GM21723 (cell line): ENCODE measurements around the gene P4HB.

Experiments
- ATAC-seq: cut with Tn5 transposase; IDR thresholded peaks from one replicate; pipeline ENCODE4 v1.9.1; 2021; ENCODE audit warnings: mild to moderate bottlenecking, moderate library complexity; ENCODE audit not compliant: unreplicated experiment

Gene P4HB

GRCh38 chr17:81813371-81813684 lies 47.0 kb downstream of the P4HB start:
- ATAC-seq, result no peak

GRCh38 chr17:81812571-81813370 lies 47.6 kb downstream of the P4HB start:
- no peak for ATAC-seq

- no peak for ATAC-seq
These were observed 48.4 kb downstream of the P4HB start for GRCh38 chr17:81811705-81812570.

- no peak for ATAC-seq
These were observed 49.2 kb downstream of the P4HB start for GRCh38 chr17:81810892-81811704.

- no peak for ATAC-seq
These were observed 49.9 kb downstream of the P4HB start for GRCh38 chr17:81810476-81810875.

- no peak for ATAC-seq
These were observed 50.8 kb downstream of the P4HB start for GRCh38 chr17:81809556-81809998.

GRCh38 chr17:81808778-81809555 lies 51.4 kb downstream of the P4HB start:
- ATAC-seq, result no peak

- no peak for ATAC-seq
These were observed 52.5 kb downstream of the P4HB start for GRCh38 chr17:81807839-81808238.

- no peak for ATAC-seq
These were observed 53.1 kb downstream of the P4HB start for GRCh38 chr17:81807210-81807719.

GRCh38 chr17:81806461-81807209 lies 53.7 kb downstream of the P4HB start:
- ATAC-seq, result no peak

- no peak for ATAC-seq
These were observed 54.5 kb downstream of the P4HB start for GRCh38 chr17:81805707-81806460.

GRCh38 chr17:81804559-81805399 lies 55.6 kb downstream of the P4HB start:
- ATAC-seq, result no peak

- ATAC-seq, result no peak
These were observed 56.4 kb downstream of the P4HB start, which contains the start of gene GCGR for GRCh38 chr17:81803728-81804558. Gene GCGR (plus strand): TSS chr17:81804150. CDS start chr17:81809019, 4,869 bp downstream.

- ATAC-seq, result no peak
These were observed 57.3 kb downstream of the P4HB start for GRCh38 chr17:81802856-81803643.

GRCh38 chr17:81802048-81802758 lies 58.1 kb downstream of the P4HB start:
- no peak for ATAC-seq

GRCh38 chr17:81801327-81801726 lies 59.0 kb downstream of the P4HB start:
- no peak for ATAC-seq
